Keratinocyte (primary cell): ENCODE data around the gene CCR9. TPM values are rescaled to one million over a fixed set of nuclear protein-coding genes. Genes with fewer than 3 reads are reported as not detected.

Experiments
- DNase-seq: peaks from one replicate; pipeline ENCODE4 v3.0.0-alpha.2; 2011; ENCODE audit warnings: low read depth, missing footprints, low spot score
- FAIRE-seq: peaks from 2 replicates; lab custom pipeline; 2011; peaks lifted over from hg19 to GRCh38; lab: Jason Lieb, UNC
- H2AFZ ChIP-seq: 2 replicates; pipeline ENCODE4 v1.6.0; 2012; ENCODE audit warnings: low read length, control low read depth, inconsistent platforms; ENCODE audit not compliant: control insufficient read depth
- H3K27ac ChIP-seq: 2 replicates; pipeline ENCODE4 v1.5.1; 2011; ENCODE audit warnings: low read length; ENCODE audit not compliant: control insufficient read depth, insufficient read depth
- H3K27me3 ChIP-seq: 3 replicates; pipeline ENCODE4 v1.6.0; 2011; ENCODE audit warnings: low read length; ENCODE audit not compliant: control insufficient read depth, insufficient read depth; ENCODE audit errors: extremely low read depth
- H3K36me3 ChIP-seq, 2 experiments: 2 replicates in 1 of 2; 3 replicates in 1 of 2; pipeline ENCODE4 v1.5.1; 2011; ENCODE audit warnings: low read length in 2 of 2, mild to moderate bottlenecking in 1 of 2; ENCODE audit not compliant: control insufficient read depth in 2 of 2, insufficient read depth in 2 of 2; ENCODE audit errors: extremely low read depth in 1 of 2
- H3K4me1 ChIP-seq: 3 replicates; pipeline ENCODE4 v1.5.1; 2011; ENCODE audit warnings: low read length; ENCODE audit not compliant: control insufficient read depth, insufficient read depth; ENCODE audit errors: extremely low read depth
- H3K4me2 ChIP-seq: 3 replicates; pipeline ENCODE4 v1.6.0; 2011; ENCODE audit warnings: low read depth, low read length; ENCODE audit not compliant: control insufficient read depth, insufficient read depth; ENCODE audit errors: extremely low read depth
- H3K4me3 ChIP-seq, 3 experiments: fragments of 200-600 bp in 1 of 3; sonication (generic) in 1 of 3; 2 replicates in 2 of 3; 3 replicates in 1 of 3; pipeline ENCODE4 v1.5.1; 2011 to 2016; ENCODE audit warnings: low read length in 3 of 3, mild to moderate bottlenecking in 3 of 3, control low read depth in 2 of 3, inconsistent platforms in 1 of 3, low read depth in 1 of 3, mixed read lengths in 1 of 3, mixed run types in 1 of 3, moderate library complexity in 1 of 3; ENCODE audit not compliant: control insufficient read depth in 2 of 3, insufficient read depth in 2 of 3; ENCODE audit errors: extremely low read depth in 1 of 3
- H3K79me2 ChIP-seq: 2 replicates; pipeline ENCODE4 v1.6.0; 2012; ENCODE audit warnings: low read length; ENCODE audit not compliant: control insufficient read depth, insufficient read depth
- H3K9ac ChIP-seq: 3 replicates; pipeline ENCODE4 v1.6.0; 2011; ENCODE audit warnings: low read length; ENCODE audit not compliant: control insufficient read depth, insufficient read depth; ENCODE audit errors: extremely low read depth
- H3K9me1 ChIP-seq: 3 replicates; pipeline ENCODE4 v1.6.0; 2011; ENCODE audit warnings: low read length; ENCODE audit not compliant: control insufficient read depth, insufficient read depth; ENCODE audit errors: extremely low read depth
- H3K9me3 ChIP-seq: 2 replicates; pipeline ENCODE4 v1.5.1; 2012; ENCODE audit warnings: low read depth, low read length; ENCODE audit not compliant: control insufficient read depth
- H4K20me1 ChIP-seq: 3 replicates; pipeline ENCODE4 v1.6.0; 2011; ENCODE audit warnings: low read length; ENCODE audit not compliant: control insufficient read depth, insufficient read depth; ENCODE audit errors: extremely low read depth
- CTCF ChIP-seq, 3 experiments: IDR thresholded peaks in 1 of 3; conservative IDR thresholded peaks in 1 of 3; optimal IDR thresholded peaks in 1 of 3; 2 replicates in 2 of 3; 3 replicates in 1 of 3; pipeline versions ENCODE3 to v1.5.1; 2011; ENCODE audit warnings: low read length in 3 of 3, mild to moderate bottlenecking in 3 of 3, moderate library complexity in 2 of 3, control low read depth in 1 of 3, inconsistent platforms in 1 of 3; ENCODE audit not compliant: insufficient read depth in 2 of 3; ENCODE audit errors: extremely low read depth in 1 of 3
- EZH2 ChIP-seq: IDR thresholded peaks from one replicate; pipeline ENCODE4 v1.6.1; 2012; ENCODE audit warnings: inconsistent platforms, mild to moderate bottlenecking, low read length, moderate library complexity
- dilution Hi-C: fragments of 300-500 bp; cut with MboI; formaldehyde crosslinking; loops from one replicate; pipeline ENCODE4 v1.7.0; 2020; ENCODE audit warnings: low sequenced_read_pairs; ENCODE audit not compliant: extremely low pct_ligation_motif_present
- polyA plus RNA-seq, 5 experiments: library from polyadenylated mRNA; depleted of rRNA in 3 of 5; stranded (reverse) in 3 of 5; stranded (forward) in 1 of 5; unstranded in 1 of 5; fragments of >200 nt; gene quantifications; 1 replicate in 1 of 5; 2 replicates in 3 of 5; 3 replicates in 1 of 5; pipeline versions ENCODE4 v1.2.1 to v1.2.3, GENCODE V29; 2011 to 2012; ENCODE audit warnings: missing spikeins in 2 of 5, low read depth in 1 of 5, low replicate concordance in 1 of 5

Gene CCR9
- polyA plus RNA-seq, 1 donor (not counting 4 experiments of a cell fraction or from before 2014, with no cell fraction given): not detected

GRCh38 chr3:45932112-45932511 is 45.8 kb downstream of the CCR9 start:
- no peaks in the 10 kb centered on the region for H4K20me1 ChIP-seq
- H3K9ac ChIP-seq: no peak overlapping the region
- H3K9me3 ChIP-seq: no peaks in the 10 kb centered on the region
- no peak for TF ChIP-seq EZH2
- no peak for TF ChIP-seq CTCF (optimal IDR thresholded peaks at IDR 0.05 in 1 of 3, IDR thresholded peaks at IDR 0.05 in 1 of 3, conservative IDR thresholded peaks at IDR 0.05 in 1 of 3; ENCODE audit: extremely low read depth in 1 of 3, insufficient read depth in 2 of 3, low read length in 3 of 3)
- no peak overlapping the region for H3K4me3 ChIP-seq
- dilution Hi-C loops: no loop called here
- no peaks in the 10 kb centered on the region for H3K9me1 ChIP-seq
- peaks cover 0 to 16% of the 10 kb centered on the region in 2 experiments for H3K36me3 ChIP-seq
- H3K4me2 ChIP-seq: no peak overlapping the region
- FAIRE-seq (no peak), DNase-seq (no peak)
- H3K4me1 ChIP-seq: no peaks in the 10 kb centered on the region
- H3K79me2 ChIP-seq: no peaks in the 10 kb centered on the region
- H3K27ac ChIP-seq: no peak overlapping the region
- no peaks in the 10 kb centered on the region for H3K27me3 ChIP-seq
- no peak overlapping the region for H2AFZ ChIP-seq

- H3K79me2 ChIP-seq: no peaks in the 10 kb centered on the region
- H3K9me1 ChIP-seq: no peaks in the 10 kb centered on the region
- no peak overlapping the region for H2AFZ ChIP-seq
- H3K9ac ChIP-seq: no peak overlapping the region
- dilution Hi-C loops: no loop called here
- H4K20me1 ChIP-seq: no peaks in the 10 kb centered on the region
- TF ChIP-seq CTCF (optimal IDR thresholded peaks at IDR 0.05 in 1 of 3, IDR thresholded peaks at IDR 0.05 in 1 of 3, conservative IDR thresholded peaks at IDR 0.05 in 1 of 3; ENCODE audit: extremely low read depth in 1 of 3, insufficient read depth in 2 of 3, low read length in 3 of 3): no peak
- no peak for TF ChIP-seq EZH2
- DNase-seq (no peak), FAIRE-seq (no peak)
- H3K27ac ChIP-seq: no peak overlapping the region
- no peaks in the 10 kb centered on the region for H3K9me3 ChIP-seq
- H3K4me1 ChIP-seq: no peaks in the 10 kb centered on the region
- no peak overlapping the region for H3K4me2 ChIP-seq
- no peak overlapping the region for H3K4me3 ChIP-seq
- no peaks in the 10 kb centered on the region for H3K27me3 ChIP-seq
- H3K36me3 ChIP-seq: peaks cover 0 to 13% of the 10 kb centered on the region in 2 experiments
These were observed 47.2 kb downstream of the CCR9 start for GRCh38 chr3:45933591-45933990.
